ENCODE measurements around the gene SLC26A8.

Gene SLC26A8

GRCh38 chr6:36023996-36024795, at the start of gene SLC26A8:
Gene SLC26A8, minus strand, starts transcription at chr6:36024641. Its CDS starts 4,934 bp downstream, at chr6:36019707.
- no peak for DNase-seq (ENCODE audit: low read depth)

GRCh38 chr6:36073587-36073986, 49.1 kb upstream of the SLC26A8 start:
- DNase-seq (ENCODE audit: low read depth): no peak

- DNase-seq (ENCODE audit: low read depth): no peak
Measured at GRCh38 chr6:36072681-36073080, 48.2 kb upstream of the SLC26A8 start.

GRCh38 chr6:36071714-36072113, 47.3 kb upstream of the SLC26A8 start:
- no peak for DNase-seq (ENCODE audit: low read depth)

GRCh38 chr6:36071281-36071680, 46.8 kb upstream of the SLC26A8 start:
- no peak for DNase-seq (ENCODE audit: low read depth)

GRCh38 chr6:36070252-36070651, 45.8 kb upstream of the SLC26A8 start:
- DNase-seq (ENCODE audit: low read depth): no peak

- no peak for DNase-seq (ENCODE audit: low read depth)
Measured at GRCh38 chr6:36069573-36069972, 45.1 kb upstream of the SLC26A8 start.

GRCh38 chr6:36068586-36068985, 44.1 kb upstream of the SLC26A8 start:
- DNase-seq (ENCODE audit: low read depth): no peak

- no peak for DNase-seq (ENCODE audit: low read depth)
Measured at GRCh38 chr6:36068012-36068392, 43.6 kb upstream of the SLC26A8 start.

GRCh38 chr6:36067374-36068011, 43.1 kb upstream of the SLC26A8 start:
- DNase-seq (ENCODE audit: low read depth): no peak

- DNase-seq (ENCODE audit: low read depth): no peak
Measured at GRCh38 chr6:36066817-36067216, 42.4 kb upstream of the SLC26A8 start.

GRCh38 chr6:36065916-36066315, 41.5 kb upstream of the SLC26A8 start:
- DNase-seq (ENCODE audit: low read depth): no peak

- no peak for DNase-seq (ENCODE audit: low read depth)
Measured at GRCh38 chr6:36064770-36065396, 40.4 kb upstream of the SLC26A8 start.

GRCh38 chr6:36063318-36064060, 39.0 kb upstream of the SLC26A8 start:
- DNase-seq (ENCODE audit: low read depth): no peak

GRCh38 chr6:36062247-36062646, 37.8 kb upstream of the SLC26A8 start:
- DNase-seq (ENCODE audit: low read depth): no peak

- no peak for DNase-seq (ENCODE audit: low read depth)
Measured at GRCh38 chr6:36061236-36061635, 36.8 kb upstream of the SLC26A8 start.

- DNase-seq (ENCODE audit: low read depth): no peak
Measured at GRCh38 chr6:36056178-36056577, 31.7 kb upstream of the SLC26A8 start.

GRCh38 chr6:36054956-36055355, 30.5 kb upstream of the SLC26A8 start:
- DNase-seq (ENCODE audit: low read depth): no peak

- DNase-seq (ENCODE audit: low read depth): no peak
Measured at GRCh38 chr6:36054415-36054814, 30.0 kb upstream of the SLC26A8 start.

GRCh38 chr6:36053878-36054277, 29.4 kb upstream of the SLC26A8 start:
- DNase-seq (ENCODE audit: low read depth): no peak

GRCh38 chr6:36052097-36052496, 27.7 kb upstream of the SLC26A8 start:
- DNase-seq (ENCODE audit: low read depth): no peak

- DNase-seq (ENCODE audit: low read depth): no peak
Measured at GRCh38 chr6:36050947-36051710, 26.7 kb upstream of the SLC26A8 start.

Data from GM04503 (cell line).